ENCODE measurements around the gene UBE2E2.

The UBE2E2 gene

DNA sequence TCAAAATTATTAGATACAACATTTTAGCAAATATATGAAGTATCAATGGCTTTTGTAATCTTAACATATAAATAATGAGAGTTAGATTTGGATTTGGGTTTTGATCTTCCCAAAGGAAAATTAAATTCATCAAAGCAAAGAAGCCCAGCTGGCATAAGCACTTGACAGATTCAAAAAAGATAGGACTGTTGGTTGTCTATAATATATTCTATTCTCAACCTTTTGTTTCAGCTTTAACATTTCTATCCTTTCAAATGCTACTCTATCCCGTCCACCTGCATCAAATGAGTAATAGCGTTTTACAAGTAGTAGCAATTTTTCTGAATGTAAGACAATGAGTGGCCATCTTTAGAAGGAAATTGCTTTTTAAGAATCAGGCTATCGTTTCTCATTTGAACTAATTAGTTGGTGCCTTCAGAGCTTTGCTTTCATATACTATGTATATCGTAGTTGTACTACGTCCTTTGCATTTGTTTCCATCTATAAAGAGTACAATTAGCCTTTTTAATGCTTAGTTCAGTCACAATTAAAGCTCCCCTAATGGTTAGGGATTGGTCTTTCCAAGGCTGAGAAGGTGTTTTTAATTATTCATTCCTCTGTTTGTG lies 278.0 kb downstream of the UBE2E2 start:
- TF ChIP-seq FOXP2 (optimal IDR thresholded peaks at IDR 0.05; ENCODE audit: borderline replicate concordance, extremely low read depth, extremely low read length, insufficient read depth) (no peak), POLR2AphosphoS5 (IDR thresholded peaks at IDR 0.05; ENCODE audit: low read depth, low read length) (no peak), SIN3A (IDR thresholded peaks at IDR 0.05; ENCODE audit: borderline replicate concordance, insufficient read depth, low read length) (no peak), REST (IDR thresholded peaks at IDR 0.05; ENCODE audit: insufficient read depth in 1 of 2, low read depth in 2 of 2, low read length in 2 of 2) (no peak), TAF1 (IDR thresholded peaks at IDR 0.05; ENCODE audit: borderline replicate concordance, insufficient read depth, low read length) (no peak)

GRCh38 chr3:23481616-23482278 lies 278.6 kb downstream of the UBE2E2 start:
- no peak for TF ChIP-seq FOXP2 (optimal IDR thresholded peaks at IDR 0.05; ENCODE audit: borderline replicate concordance, extremely low read depth, extremely low read length, insufficient read depth)
- no peak for TF ChIP-seq SIN3A (IDR thresholded peaks at IDR 0.05; ENCODE audit: borderline replicate concordance, insufficient read depth, low read length)
- no peak for TF ChIP-seq REST (IDR thresholded peaks at IDR 0.05; ENCODE audit: insufficient read depth in 1 of 2, low read depth in 2 of 2, low read length in 2 of 2)
- TF ChIP-seq POLR2AphosphoS5 (IDR thresholded peaks at IDR 0.05; ENCODE audit: low read depth, low read length) = no peak
- TF ChIP-seq TAF1 (IDR thresholded peaks at IDR 0.05; ENCODE audit: borderline replicate concordance, insufficient read depth, low read length) = no peak

DNA sequence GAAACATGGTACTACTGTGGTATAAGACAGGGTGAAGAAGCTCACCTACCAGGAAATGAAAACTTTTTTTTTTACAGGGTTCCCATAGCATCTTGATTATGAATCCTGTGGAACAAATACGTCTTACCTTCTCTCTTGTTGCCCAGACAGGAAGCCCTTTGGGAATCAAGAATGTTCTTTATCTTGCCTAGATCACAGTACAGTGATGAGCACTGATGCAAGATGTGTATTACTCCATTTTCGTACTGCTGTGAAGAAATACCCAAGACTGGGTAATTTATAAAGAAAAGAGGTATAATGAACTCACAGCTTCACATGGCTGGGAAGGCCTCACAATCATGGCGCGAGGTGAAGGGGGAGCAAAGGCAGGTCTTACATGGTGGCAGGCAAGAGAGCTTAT lies 281.3 kb downstream of the UBE2E2 start:
- TF ChIP-seq FOXP2 (optimal IDR thresholded peaks at IDR 0.05; ENCODE audit: borderline replicate concordance, extremely low read depth, extremely low read length, insufficient read depth) (no peak), SIN3A (IDR thresholded peaks at IDR 0.05; ENCODE audit: borderline replicate concordance, insufficient read depth, low read length) (no peak), POLR2AphosphoS5 (IDR thresholded peaks at IDR 0.05; ENCODE audit: low read depth, low read length) (no peak), REST (IDR thresholded peaks at IDR 0.05; ENCODE audit: insufficient read depth in 1 of 2, low read depth in 2 of 2, low read length in 2 of 2) (no peak), TAF1 (IDR thresholded peaks at IDR 0.05; ENCODE audit: borderline replicate concordance, insufficient read depth, low read length) (no peak)

DNA sequence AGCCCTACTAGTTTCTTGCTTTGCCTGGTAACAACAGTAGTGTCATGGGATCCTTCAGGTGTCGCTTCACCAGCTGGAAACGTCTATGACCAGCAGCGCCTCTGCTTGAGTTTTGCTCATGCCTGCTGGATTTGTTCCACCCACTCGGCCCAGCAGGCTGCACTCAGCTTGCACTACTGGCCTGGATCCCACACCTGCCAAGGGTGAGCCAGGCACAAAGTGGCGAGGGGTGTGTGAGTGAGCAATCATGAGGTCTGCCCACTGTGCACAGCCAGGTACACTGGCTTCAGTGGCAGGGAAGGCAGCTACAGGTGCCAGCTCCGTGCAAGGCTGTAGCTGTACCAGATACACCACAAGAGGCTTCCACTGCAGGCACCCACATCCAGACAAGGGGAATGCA lies 282.8 kb downstream of the UBE2E2 start:
- TF ChIP-seq REST (IDR thresholded peaks at IDR 0.05; ENCODE audit: insufficient read depth in 1 of 2, low read depth in 2 of 2, low read length in 2 of 2) (no peak), SIN3A (IDR thresholded peaks at IDR 0.05; ENCODE audit: borderline replicate concordance, insufficient read depth, low read length) (no peak), FOXP2 (optimal IDR thresholded peaks at IDR 0.05; ENCODE audit: borderline replicate concordance, extremely low read depth, extremely low read length, insufficient read depth) (no peak)
